Stimulated activated CD4-positive, alpha-beta T cell treated with anti-CD3 and anti-CD28 coated beads, Interleukin-1b, Interleukin-23, amount 100 ng/mL, for 24 hours (primary cell): Measurements from ENCODE around the gene PTPRU.

Source experiments
- DNase-seq, 4 experiments: peaks; one replicate each; pipeline ENCODE4 v3.0.0-alpha.2; 2020; ENCODE audit warnings: low read depth in 4 of 4, low spot score in 1 of 4

Gene PTPRU

DNA sequence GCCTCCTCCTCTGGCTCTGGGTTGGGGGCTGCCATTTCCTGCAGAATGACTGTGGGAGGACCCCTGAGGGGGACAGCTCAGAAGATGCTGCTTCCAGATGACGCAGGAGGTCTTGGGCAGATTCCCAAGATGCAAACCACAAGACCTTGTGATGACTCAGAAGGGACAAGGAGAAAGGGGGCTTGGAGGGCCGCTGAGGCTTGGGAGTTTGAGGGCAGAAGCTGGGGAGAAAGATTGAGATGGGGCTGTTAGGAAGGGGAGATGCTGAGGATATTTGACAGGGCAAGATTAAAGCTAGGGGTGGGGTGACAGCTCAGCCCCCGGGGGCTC, 7.5 kb downstream of the PTPRU start:
- DNase-seq = no peak

DNA sequence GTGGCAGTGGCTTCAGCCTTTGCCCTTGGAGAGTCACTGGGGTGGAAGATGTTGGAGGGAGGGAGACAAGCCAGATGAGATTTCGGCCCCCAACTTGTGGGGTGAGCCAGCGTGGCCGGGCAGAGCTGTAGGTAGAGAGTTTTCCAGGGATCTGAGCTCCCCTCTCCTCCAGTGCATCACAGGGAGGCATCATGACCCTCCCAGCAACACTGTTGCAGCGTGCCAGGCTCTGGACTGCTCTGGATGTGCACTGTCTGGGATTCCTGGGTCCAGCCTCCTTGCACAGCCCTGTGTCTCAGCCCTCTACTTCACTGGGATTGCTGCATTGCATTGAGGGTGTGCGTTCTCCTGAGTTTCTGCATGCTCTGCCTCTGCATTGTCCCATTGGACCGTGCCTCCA, 8.9 kb downstream of the PTPRU start:
- no peak for DNase-seq

DNA sequence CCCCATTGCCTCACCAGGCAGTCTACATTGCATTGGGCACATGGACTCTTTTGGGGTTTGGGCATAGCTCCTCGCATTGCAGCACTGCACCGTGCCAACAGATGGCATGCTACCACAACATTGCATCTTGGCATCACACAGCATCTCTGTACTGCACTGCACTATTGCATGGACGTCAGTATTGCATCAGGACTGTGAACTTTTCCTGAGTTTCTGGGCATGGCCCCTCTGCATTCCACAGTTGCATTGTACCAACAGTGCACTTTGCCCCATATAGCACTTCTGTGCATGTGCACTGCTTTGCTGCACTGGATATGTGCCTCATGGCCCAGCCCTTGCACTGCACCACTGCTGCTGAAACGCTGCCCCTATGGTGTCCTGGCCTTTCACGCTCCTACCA, 9.6 kb downstream of the PTPRU start:
- no peak for DNase-seq

DNA sequence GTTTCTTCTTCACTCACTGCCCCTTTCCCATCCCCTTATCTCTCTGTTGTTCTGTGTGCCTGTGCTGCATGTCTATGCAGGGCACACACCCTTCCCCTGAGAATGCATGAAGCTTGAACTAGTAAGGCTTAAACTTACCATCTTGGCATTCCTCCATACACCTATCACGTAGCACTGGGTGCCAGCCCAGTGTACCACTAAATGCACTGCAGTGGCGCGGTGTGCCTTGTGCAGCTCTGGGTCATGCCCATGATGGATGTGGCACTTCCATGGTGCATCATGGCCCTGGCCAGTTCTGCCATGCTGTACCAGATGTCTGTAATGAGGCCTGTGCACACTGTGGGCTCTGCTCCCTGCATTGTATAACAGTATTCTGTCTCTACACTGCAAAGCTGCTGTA, 10.7 kb downstream of the PTPRU start:
- no peak for DNase-seq

DNA sequence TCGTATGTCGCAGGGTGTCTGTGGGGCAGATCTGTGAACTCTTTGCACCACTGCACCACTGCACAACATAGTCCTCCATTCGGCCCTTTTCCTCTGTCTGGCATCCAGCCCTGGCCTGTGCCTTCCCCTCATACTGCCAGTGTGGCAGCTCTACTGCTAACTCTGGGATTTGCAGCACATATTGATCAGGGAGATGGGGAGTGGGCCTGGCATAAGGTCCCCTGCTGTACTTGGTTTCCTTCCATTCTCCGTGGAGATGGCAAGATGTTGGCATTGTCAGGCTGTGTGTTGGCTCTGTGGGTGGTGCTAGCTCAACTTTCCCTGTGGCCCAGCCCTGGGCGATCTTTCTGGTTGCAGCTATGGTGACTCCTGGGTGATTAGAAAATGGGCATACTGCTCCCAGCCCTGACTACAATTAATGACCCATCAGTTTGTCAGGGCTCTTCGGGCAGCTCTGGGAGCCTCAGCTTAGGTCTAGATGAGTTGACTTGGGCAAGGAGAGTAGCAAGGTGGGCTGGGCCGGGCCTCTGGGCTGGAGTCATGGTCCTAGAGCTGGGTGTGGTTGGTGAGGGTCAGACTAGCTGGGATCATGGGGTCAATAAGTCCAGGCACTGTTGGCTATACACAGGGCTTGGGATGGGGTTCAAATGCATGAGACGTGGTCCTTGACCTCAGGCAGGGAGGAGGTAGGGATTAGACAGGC, 11.4 kb downstream of the PTPRU start:
- no peak for DNase-seq

DNA sequence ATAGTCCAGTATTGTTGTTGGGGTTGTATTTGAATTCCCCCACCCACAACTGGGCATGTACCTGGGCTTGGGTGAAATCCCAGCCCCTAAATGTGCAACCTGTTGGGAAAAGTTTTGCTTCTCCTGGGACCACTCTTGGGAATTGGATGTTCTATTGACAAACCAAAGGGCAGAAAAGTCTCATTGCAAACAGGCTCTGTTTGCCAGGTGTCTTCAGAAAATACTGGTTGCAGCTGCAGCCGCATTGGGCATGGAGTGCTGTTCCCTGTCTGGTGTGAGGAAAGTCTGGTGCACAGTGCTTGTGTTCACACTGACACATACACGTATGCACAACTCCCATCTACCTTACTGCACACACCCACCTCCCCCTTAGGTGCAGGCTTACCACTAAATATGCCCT, 12.1 kb downstream of the PTPRU start:
- DNase-seq = no peak

DNA sequence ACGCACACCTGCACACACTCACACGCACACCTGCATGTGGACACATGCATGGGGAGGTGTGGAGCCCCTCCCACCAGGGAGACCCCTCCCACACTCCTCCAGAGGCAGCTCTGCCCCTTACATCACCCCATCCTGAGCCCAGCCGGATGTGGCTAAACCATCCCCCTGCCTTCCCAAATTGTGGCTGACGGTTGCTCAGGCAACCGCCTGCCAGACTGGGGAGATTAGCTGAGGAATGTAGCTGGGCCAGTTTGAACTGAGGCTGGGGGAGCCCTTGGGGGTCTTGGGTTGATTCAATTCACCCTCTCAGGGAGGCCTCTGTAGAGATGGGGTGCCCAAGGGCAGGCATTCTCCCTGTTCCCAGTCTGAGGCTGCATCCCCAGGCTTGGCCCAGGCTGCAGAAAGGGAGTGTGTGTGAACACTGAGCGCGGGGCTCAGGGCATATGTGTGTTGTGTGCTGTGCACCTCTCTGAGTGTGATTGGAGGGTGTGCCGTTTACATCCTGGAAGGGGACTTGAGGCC, 12.9 kb downstream of the PTPRU start:
- DNase-seq = no peak

DNA sequence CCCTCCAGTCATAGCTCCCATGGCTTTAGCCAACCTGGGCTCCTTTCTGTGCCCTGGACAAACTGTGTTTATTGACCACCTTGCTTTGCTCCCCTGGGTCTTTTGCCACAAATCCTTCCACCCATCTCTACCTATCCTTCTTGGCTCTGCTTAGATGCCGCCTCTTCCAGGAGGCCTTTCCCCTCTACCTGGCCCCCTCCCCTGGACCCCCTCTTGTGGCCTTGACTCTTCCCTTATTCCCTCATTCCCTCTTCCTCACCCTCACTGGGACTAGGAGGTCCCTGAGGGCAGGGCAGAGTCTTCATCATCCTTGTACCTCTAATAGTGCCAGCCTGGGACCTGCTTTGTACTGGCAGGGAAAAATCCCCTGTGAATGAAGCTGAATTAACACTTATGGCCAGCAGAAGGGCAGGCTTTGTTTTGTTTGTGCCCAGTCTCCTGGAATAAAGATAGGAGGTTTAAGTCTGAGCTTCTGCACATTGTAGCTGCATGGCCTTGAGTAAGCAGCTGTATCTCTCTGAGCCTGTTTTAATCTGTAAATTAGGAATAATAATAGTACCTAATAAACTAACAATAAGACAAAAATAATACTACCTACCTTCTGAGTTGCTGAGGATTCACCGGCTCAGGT, 13.7 kb downstream of the PTPRU start:
- DNase-seq = no peak

DNA sequence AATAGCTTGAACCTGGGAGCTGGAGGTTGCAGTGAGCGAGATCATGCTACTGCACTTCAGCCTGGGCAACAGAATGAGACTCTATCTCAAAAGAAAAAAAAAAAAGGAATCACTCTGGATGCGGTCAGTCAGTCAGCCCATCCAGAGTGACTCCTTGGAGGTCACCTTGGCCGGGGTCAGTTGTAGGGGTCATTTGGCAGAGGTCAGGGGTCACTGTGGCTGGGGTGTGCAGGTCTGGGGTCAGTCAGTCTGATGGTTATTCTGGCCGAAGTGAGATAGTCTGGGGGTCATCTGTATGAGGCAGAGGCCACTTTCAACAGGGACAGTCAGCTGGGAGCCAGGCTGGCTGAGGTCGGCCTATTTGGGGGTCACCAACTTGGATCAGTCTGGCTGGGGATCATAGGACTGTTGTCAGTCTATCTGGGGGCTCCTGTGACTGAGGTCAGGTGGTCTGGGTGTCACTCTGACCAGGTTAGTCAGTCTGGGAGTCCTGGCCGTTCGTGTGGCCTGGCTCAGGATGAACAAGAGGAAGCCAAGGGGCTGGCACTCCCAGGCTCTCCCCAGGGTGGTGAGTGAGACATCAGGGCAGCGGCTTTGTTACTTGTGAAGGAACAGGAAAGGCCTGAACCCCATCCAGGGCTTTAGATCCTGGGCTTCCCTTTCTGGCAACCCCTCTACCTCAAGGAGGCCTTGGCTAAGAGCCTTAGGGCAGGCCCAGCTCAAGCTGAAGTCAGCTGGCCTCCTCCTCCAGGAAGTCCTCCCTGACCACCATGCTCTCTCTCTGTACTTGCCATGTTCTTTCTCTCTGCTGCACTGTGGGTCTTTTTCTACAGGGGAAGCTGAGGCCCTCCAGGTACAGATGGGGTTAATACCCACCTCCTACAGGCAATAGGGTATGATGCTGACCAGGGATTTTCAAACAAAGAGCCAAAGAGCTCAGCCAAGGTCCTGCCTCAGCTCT, 15.1 kb downstream of the PTPRU start:
- no peak for DNase-seq

DNA sequence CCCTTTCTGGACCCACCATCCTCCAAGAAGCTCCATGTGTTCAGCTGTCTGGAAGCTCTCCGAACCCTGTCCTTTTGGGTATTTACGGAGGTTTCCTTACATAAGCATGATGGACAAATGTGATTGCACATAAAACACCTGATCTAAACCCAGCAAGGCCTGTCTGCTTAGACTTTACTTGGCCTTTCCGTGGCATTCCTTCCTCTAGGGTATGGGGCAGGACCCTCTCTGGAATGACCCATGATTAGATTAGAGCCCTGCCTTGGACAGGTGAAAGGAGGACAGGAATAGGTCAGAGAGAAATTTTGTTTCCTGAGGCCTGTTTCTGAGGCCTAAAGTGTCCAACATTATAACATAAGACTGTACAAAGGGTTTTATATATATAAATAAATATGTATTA, 16.9 kb downstream of the PTPRU start:
- DNase-seq = no peak

DNA sequence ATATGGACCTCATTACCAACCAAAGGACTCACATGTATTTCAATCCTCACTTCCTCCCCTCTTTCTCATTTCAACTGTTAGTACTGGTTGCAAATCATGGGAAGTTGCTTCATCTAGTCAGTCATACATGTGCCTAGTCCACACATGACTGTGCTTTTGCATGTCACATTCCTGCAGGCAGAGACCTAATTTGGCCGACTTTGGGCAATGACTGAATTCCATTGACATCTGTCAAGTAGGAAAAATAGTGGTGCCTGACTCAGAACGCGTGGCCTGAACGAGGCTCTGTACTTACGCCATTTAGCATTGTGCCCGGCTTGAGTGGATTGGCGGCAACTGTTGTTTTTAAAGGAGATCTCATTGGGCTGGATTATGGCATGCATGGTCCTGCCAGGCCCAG, 18.0 kb downstream of the PTPRU start:
- no peak for DNase-seq

DNA sequence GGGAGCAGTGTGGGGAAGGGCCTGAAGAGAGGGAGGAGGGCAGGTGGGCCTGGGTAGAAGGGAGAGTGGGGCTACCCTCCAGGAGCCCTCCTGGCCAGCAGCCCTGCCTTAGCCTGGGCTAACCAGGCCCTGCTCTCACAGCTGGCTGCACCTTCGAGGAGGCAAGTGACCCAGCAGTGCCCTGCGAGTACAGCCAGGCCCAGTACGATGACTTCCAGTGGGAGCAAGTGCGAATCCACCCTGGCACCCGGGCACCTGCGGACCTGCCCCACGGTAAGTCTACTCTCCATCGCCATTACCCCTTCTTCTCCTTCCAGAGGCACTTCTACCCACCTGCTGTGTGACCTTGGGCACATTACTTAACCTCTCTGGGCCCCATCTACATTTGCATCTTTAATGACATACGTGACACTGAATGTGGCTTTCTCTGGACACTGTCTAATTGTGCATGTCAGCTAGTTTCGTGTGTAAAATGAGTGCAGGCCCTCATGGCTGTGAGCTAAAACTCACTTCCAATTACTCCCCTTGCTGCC, 18.9 kb downstream of the PTPRU start:
- DNase-seq = no peak

DNA sequence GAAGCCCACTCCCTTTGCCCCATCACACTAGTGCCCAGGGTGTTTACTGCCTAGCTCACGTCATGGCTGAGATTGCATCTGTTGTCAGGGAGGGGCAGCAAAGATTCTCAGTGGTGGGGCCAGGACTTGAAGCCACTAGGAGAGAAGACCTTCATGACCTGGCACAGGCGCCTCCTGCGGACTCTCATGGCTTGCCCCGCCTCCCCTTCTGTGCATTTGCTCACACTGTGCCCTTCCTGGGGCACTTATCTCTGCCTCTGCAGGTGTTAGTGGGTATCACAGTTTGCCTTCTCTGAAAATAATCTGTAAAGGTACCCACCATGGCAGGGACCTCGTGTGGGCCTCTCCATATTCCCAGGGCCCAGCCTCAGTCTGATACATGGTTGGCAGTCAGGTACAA, 20.1 kb downstream of the PTPRU start:
- no peak for DNase-seq

DNA sequence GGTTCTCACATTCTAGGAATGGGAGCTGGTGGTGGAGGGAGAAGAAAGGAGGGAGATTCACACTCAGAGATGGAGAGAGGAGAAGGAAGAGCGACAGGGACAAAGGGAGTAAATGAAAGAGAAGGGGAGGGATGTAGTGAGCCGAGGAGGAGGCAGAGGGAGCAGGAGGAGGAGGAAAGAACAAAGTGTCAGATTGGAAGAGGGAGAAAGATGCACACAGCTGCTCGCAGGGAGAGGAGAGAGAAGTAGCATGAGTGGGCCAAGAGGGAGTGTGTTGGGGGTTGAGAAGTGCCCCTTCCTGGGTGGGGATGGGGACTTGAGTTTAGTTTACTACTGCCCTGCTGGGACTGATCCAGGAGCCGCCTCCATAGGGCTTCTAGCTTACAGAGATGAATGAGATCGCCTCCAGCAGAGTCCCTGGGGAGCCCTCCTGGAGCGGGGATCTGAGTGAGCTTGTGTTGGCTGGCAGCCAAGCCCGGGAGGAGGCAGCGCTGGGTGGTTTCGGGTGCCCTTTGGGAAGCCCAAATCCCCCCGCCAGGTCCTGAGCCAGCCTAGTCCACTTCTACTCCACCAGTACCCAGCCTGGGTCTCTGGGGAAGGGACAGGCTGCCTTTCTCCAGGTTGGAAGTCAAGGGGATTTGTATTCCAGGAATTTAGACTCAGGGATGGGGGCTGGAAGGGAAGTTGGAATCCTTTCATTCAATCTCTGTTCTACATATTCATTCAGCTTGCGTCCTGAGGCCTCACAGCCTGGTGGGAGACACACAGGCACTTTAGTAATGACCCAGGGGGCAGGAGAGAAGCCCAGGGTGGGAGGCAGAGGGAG, 20.9 kb downstream of the PTPRU start:
- DNase-seq = no peak

DNA sequence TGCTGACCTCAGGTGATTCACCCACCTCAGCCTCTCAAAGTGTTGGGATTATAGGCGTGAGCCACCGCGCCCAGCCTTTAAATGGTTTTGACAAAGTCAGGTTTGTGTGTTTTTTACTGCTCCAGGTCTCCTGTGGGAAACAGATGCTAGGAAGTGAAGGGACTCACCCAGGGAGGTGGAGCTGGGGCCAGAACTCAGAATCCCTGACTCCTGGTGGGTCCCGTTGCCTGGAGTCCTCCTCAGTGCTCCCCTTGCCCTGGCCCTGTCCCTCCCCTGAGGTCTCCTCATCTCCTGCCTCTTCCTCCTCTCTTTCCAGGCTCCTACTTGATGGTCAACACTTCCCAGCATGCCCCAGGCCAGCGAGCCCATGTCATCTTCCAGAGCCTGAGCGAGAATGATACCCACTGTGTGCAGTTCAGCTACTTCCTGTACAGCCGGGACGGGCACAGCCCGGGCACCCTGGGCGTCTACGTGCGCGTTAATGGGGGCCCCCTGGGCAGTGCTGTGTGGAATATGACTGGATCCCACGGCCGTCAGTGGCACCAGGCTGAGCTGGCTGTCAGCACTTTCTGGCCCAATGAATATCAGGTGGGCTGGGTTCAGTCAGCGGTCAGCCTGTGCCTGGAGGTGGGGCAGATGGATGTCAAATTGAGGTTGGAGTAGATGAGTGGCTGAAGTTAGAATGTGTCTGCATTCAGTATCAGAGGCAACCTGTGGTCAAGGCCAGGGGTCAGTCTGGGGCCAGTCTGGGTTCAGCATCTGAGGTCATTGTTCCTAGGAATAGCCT, 22.1 kb downstream of the PTPRU start:
- no peak for DNase-seq

DNA sequence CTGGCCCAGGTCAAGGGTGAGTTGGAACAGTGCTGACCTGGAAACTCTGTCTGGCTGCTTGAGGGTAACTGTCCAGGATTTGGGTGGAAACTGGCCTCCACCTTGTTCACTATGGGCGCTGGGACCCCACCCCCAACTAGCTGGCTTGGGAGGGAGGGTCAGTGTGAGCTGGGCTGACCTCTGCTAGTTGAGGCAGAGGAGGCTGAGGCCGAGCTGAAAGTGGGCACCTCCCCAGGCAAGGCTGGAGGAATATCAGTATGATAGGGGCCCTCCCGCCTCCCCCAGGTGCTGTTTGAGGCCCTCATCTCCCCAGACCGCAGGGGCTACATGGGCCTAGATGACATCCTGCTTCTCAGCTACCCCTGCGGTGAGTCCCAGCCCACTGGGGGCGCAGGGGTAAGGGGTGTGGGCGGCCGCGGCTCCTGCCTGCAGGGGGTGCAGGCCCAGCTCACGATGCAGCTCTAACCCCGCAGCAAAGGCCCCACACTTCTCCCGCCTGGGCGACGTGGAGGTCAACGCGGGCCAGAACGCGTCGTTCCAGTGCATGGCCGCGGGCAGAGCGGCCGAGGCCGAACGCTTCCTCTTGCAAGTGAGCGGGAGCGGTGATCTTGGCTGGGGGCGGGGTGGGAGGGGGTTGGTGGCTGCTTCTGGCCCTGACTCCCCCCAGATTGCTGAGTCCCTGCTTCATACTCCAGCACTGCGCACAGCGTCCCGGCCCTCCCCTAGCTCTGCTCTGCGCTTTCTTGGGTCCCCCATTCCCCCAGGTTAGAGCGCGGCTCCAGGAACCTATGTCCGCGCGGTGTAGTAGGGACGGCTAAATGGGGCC, 22.9 kb downstream of the PTPRU start:
- no peak for DNase-seq

DNA sequence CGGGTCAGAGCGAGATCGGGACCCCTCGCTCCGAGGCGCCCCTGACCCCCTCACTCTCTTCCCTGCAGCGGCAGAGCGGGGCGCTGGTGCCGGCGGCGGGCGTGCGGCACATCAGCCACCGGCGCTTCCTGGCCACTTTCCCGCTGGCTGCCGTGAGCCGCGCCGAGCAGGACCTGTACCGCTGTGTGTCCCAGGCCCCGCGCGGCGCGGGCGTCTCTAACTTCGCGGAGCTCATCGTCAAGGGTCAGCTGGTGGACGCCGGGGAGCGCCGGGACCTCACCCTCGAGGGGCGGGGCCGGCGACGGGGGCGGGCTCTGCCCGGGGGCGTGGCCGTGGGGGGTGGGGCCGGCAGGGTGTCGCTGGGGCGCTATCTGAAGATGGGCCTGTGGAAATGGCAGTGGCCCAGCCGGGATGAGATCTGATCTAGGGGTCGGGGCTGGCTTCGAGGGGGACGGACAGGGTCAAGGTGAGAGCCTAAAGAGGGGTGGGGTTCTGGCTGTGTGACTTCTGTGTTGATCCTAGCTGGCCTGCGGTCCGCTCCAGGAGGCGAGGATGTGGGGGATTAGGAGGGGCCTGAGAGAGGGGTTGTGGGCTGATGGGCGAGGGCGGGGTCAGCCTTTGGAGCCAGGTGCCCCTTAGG, 23.6 kb downstream of the PTPRU start:
- DNase-seq = peak in 1 of 4 experiments; percentile 24

DNA sequence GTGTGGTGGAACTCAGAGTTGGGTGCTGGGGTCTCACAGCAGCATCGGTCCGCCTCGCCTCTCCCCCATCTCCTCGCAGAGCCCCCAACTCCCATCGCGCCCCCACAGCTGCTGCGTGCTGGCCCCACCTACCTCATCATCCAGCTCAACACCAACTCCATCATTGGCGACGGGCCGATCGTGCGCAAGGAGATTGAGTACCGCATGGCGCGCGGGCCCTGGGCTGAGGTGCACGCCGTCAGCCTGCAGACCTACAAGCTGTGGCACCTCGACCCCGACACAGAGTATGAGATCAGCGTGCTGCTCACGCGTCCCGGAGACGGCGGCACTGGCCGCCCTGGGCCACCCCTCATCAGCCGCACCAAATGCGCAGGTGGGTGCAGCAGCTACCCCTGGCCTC, 24.2 kb downstream of the PTPRU start:
- DNase-seq = no peak
